Fibroblast of skin of left quadriceps (primary cell): ENCODE results near the gene RTKN.
"Not testable (repeated sequence)": the region's sequence is repeated elsewhere in the genome, so short reads cannot be mapped to it uniquely, and the experiment has no call there.

Source experiments
- DNase-seq, 2 experiments: peaks; one replicate each; pipeline ENCODE4 v3.0.0-alpha.2; 2013; ENCODE audit warnings: low read depth in 2 of 2

Gene RTKN

GRCh38 chr2:74441690-74442482 is at the start of gene RTKN:
RTKN (minus strand) TSS chr2:74441937; CDS start chr2:74441816, 121 bp downstream.
- DNase-seq, result no peak

GRCh38 chr2:74489906-74490305 is 48.2 kb upstream of the RTKN start:
- DNase-seq, result no peak

- DNase-seq, result no peak
These were observed 47.1 kb upstream of the RTKN start for GRCh38 chr2:74488643-74489481.

GRCh38 chr2:74486141-74486540 is 44.4 kb upstream of the RTKN start:
- DNase-seq, result no peak

GRCh38 chr2:74483675-74484164 is 42.0 kb upstream of the RTKN start:
- not testable (repeated sequence) for DNase-seq

GRCh38 chr2:74482801-74483674 is 41.3 kb upstream of the RTKN start, which contains the start of the genes CCDC142 and TTC31:
CCDC142 (minus strand) TSS chr2:74482998; CDS start chr2:74482837, 161 bp downstream.
TTC31 (plus strand) TSS chr2:74483081; CDS start chr2:74483096, 15 bp downstream.
- DNase-seq, result peak; percentile 88 to 90

- no peak for DNase-seq
These were observed 40.4 kb upstream of the RTKN start for GRCh38 chr2:74481961-74482800.

GRCh38 chr2:74481431-74481830 is 39.7 kb upstream of the RTKN start:
- no peak for DNase-seq

- DNase-seq, result no peak
These were observed 33.2 kb upstream of the RTKN start for GRCh38 chr2:74474899-74475298.

- DNase-seq, result no peak
These were observed 32.7 kb upstream of the RTKN start for GRCh38 chr2:74474481-74474880.

- DNase-seq, result no peak
These were observed 31.2 kb upstream of the RTKN start for GRCh38 chr2:74472945-74473258.

GRCh38 chr2:74472086-74472944 is 30.6 kb upstream of the RTKN start, which contains the start of gene MRPL53:
MRPL53 (minus strand) TSS chr2:74472680; CDS start chr2:74472660, 20 bp downstream.
- peak; percentile 85 to 89 for DNase-seq

GRCh38 chr2:74471332-74472065 is 29.8 kb upstream of the RTKN start:
- DNase-seq, result no peak

GRCh38 chr2:74470742-74471141 is 29.0 kb upstream of the RTKN start:
- not testable (repeated sequence) for DNase-seq

GRCh38 chr2:74464406-74464805 is 22.7 kb upstream of the RTKN start:
- DNase-seq, result no peak

- no peak for DNase-seq
These were observed 21.0 kb upstream of the RTKN start for GRCh38 chr2:74462786-74463105.

- DNase-seq, result no peak
These were observed 20.5 kb upstream of the RTKN start for GRCh38 chr2:74462054-74462785.
